Measurements from ENCODE around the gene PFKP. TPM values are rescaled to one million over a fixed set of nuclear protein-coding genes. Genes with fewer than 3 reads are reported as not detected.

Gene PFKP
- total RNA-seq, 1 donor from 2014 or later: 55.2 TPM

DNA sequence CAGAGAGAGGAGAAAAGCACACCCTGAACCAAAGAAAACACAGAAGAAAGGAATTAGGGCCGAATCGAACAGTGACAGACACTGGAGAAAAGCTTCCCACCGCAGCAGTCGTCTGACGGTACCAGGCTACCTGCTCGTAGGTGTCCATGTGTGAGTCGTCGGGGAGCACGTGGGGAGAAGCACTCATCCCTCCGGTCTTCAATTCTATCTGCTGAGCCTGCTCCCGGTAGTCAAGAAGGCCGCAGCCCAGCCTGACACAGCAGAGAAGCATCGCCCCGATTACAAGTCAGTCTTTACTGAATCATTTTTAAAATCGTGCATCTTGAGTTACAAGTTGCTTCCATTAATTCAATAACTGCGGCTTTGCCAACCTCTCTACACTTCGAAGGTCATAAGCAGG lies 80.7 kb downstream of the PFKP start:
- no peak overlapping the region for H2AFZ ChIP-seq (replicated peaks)
- H3K27me3 ChIP-seq: no peaks in the 10 kb centered on the region
- H4K20me1 ChIP-seq (ENCODE audit: low read depth): no peaks in the 10 kb centered on the region
- H3F3A ChIP-seq (ENCODE audit: low read depth): no peaks in the 10 kb centered on the region
- no peak overlapping the region for H3K9ac ChIP-seq
- H3K4me2 ChIP-seq: no peak overlapping the region
- DNase-seq (ENCODE audit: low spot score): no peak
- no peak overlapping the region for H3K4me3 Mint-ChIP-seq
- no peak overlapping the region for H3K27ac Mint-ChIP-seq
- H3K9me3 Mint-ChIP-seq: no peaks in the 10 kb centered on the region
- H3K36me3 Mint-ChIP-seq: peaks cover 23% of the 10 kb centered on the region
- H3K27me3 Mint-ChIP-seq (ENCODE audit: insufficient read depth, low read depth): no peaks in the 10 kb centered on the region
- no peak for TF ChIP-seq EZH2 (IDR thresholded peaks at IDR 0.05)
- TF ChIP-seq, protein P1, sequence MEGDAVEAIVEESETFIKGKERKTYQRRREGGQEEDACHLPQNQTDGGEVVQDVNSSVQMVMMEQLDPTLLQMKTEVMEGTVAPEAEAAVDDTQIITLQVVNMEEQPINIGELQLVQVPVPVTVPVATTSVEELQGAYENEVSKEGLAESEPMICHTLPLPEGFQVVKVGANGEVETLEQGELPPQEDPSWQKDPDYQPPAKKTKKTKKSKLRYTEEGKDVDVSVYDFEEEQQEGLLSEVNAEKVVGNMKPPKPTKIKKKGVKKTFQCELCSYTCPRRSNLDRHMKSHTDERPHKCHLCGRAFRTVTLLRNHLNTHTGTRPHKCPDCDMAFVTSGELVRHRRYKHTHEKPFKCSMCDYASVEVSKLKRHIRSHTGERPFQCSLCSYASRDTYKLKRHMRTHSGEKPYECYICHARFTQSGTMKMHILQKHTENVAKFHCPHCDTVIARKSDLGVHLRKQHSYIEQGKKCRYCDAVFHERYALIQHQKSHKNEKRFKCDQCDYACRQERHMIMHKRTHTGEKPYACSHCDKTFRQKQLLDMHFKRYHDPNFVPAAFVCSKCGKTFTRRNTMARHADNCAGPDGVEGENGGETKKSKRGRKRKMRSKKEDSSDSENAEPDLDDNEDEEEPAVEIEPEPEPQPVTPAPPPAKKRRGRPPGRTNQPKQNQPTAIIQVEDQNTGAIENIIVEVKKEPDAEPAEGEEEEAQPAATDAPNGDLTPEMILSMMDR (IDR thresholded peaks at IDR 0.05): no peak
- no peak for TF ChIP-seq EZH2phosphoT487 (IDR thresholded peaks at IDR 0.05)
- no peaks in the 10 kb centered on the region for H3K4me1 ChIP-seq
- no peak overlapping the region for H3K27ac ChIP-seq
- H3K79me2 ChIP-seq (ENCODE audit: low read depth): no peaks in the 10 kb centered on the region
- no peaks in the 10 kb centered on the region for H3K4me1 Mint-ChIP-seq
- peaks cover 6% of the 10 kb centered on the region for H3K36me3 ChIP-seq
- H3K4me3 ChIP-seq: no peak overlapping the region
- no peaks in the 10 kb centered on the region for H3K9me3 ChIP-seq (ENCODE audit: low read depth)

- no peaks in the 10 kb centered on the region for H3K9me3 Mint-ChIP-seq
- no peaks in the 10 kb centered on the region for H3K4me1 ChIP-seq
- no peak overlapping the region for H3K4me3 Mint-ChIP-seq
- H3K4me1 Mint-ChIP-seq: no peaks in the 10 kb centered on the region
- no peak overlapping the region for H3K27ac ChIP-seq
- H3K9ac ChIP-seq: no peak overlapping the region
- no peak overlapping the region for H3K4me3 ChIP-seq
- no peaks in the 10 kb centered on the region for H3F3A ChIP-seq (ENCODE audit: low read depth)
- H3K27me3 ChIP-seq: no peaks in the 10 kb centered on the region
- peaks cover 6% of the 10 kb centered on the region for H3K36me3 ChIP-seq
- no peaks in the 10 kb centered on the region for H3K27me3 Mint-ChIP-seq (ENCODE audit: insufficient read depth, low read depth)
- no peaks in the 10 kb centered on the region for H4K20me1 ChIP-seq (ENCODE audit: low read depth)
- H3K27ac Mint-ChIP-seq: no peak overlapping the region
- H3K9me3 ChIP-seq (ENCODE audit: low read depth): no peaks in the 10 kb centered on the region
- H3K4me2 ChIP-seq: no peak overlapping the region
- TF ChIP-seq, protein P1 (IDR thresholded peaks at IDR 0.05): no peak
- TF ChIP-seq EZH2phosphoT487 (IDR thresholded peaks at IDR 0.05) (no peak), EZH2 (IDR thresholded peaks at IDR 0.05) (no peak)
- H3K36me3 Mint-ChIP-seq: peaks cover 23% of the 10 kb centered on the region
- DNase-seq (ENCODE audit: low spot score): no peak
- no peak overlapping the region for H2AFZ ChIP-seq (replicated peaks)
- no peaks in the 10 kb centered on the region for H3K79me2 ChIP-seq (ENCODE audit: low read depth)
Measured at GRCh38 chr10:3148994-3149393, 81.6 kb downstream of the PFKP start.

DNA sequence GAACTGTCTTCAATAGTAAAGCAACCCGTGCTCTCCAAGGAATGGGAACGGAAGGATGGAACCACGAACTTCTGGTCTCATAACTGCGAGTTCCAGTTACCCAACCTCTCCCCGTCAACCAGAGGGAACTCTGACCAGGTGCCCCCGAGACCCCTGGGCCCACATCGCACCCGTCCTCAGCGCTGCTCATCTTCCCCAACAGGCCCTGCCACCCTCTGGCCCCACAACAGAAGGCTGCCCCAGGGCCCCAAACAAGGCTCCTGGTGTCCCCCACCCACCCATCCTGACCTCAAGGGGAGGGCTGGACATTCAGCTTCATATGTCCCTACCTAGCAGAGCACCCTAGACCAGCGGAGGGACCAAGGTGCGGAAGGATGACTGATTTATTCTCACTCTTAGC lies 82.6 kb downstream of the PFKP start:
- Histone ChIP-seq H3K9me3 (ENCODE audit: low read depth) (no peaks in the 10 kb centered on the region), H3K27me3 (no peaks in the 10 kb centered on the region), H2AFZ (replicated peaks) (no peak overlapping the region), H3K4me2 (no peak overlapping the region), H3K4me3 (no peak overlapping the region), H3K4me1 (no peaks in the 10 kb centered on the region), H3K27ac (no peak overlapping the region), H3K79me2 (ENCODE audit: low read depth) (no peaks in the 10 kb centered on the region), H3F3A (ENCODE audit: low read depth) (no peaks in the 10 kb centered on the region), H3K36me3 (peaks cover 6% of the 10 kb centered on the region), H4K20me1 (ENCODE audit: low read depth) (no peaks in the 10 kb centered on the region), H3K9ac (no peak overlapping the region)
- H3K9me3 Mint-ChIP-seq: no peaks in the 10 kb centered on the region
- no peak overlapping the region for H3K27ac Mint-ChIP-seq
- no peak for DNase-seq (ENCODE audit: low spot score)
- H3K27me3 Mint-ChIP-seq (ENCODE audit: insufficient read depth, low read depth): no peaks in the 10 kb centered on the region
- no peak overlapping the region for H3K4me3 Mint-ChIP-seq
- no peaks in the 10 kb centered on the region for H3K4me1 Mint-ChIP-seq
- H3K36me3 Mint-ChIP-seq: peaks cover 27% of the 10 kb centered on the region
- TF ChIP-seq, protein P1 (IDR thresholded peaks at IDR 0.05): no peak
- TF ChIP-seq EZH2 (IDR thresholded peaks at IDR 0.05) (no peak), EZH2phosphoT487 (IDR thresholded peaks at IDR 0.05) (no peak)

All from neural progenitor cell (in vitro differentiated cells).